Lower lobe of right lung (tissue), 2 donors: Measurements from ENCODE around the gene TMEM17. TPM values are rescaled to one million over a fixed set of nuclear protein-coding genes. Genes with fewer than 3 reads are reported as not detected.

Experiments
- ATAC-seq, 2 donors: fragments of 200-7000 bp; cut with Tn5 transposase; one replicate each; pipeline ENCODE4 v1.9.1; 2020 to 2022; ENCODE audit warnings: mild to moderate bottlenecking in 2 of 2, moderate library complexity in 2 of 2
- DNase-seq: peaks from one replicate; pipeline ENCODE4 v3.0.0-alpha.2; 2020
- H3K27ac ChIP-seq: fragments of 200-600 bp; one replicate; pipeline ENCODE4 v1.8.0; 2022
- H3K27me3 ChIP-seq: fragments of 200-600 bp; one replicate; pipeline ENCODE4 v1.8.0; 2022; ENCODE audit warnings: low read depth
- H3K36me3 ChIP-seq: fragments of 200-600 bp; one replicate; pipeline ENCODE4 v1.8.0; 2022; ENCODE audit warnings: mild to moderate bottlenecking
- H3K4me1 ChIP-seq: fragments of 200-600 bp; one replicate; pipeline ENCODE4 v1.8.0; 2022
- H3K4me3 ChIP-seq: fragments of 200-600 bp; one replicate; pipeline ENCODE4 v1.8.0; 2022; ENCODE audit warnings: mild to moderate bottlenecking
- H3K9me3 ChIP-seq: fragments of 200-600 bp; one replicate; pipeline ENCODE4 v1.8.0; 2022
- intact Hi-C: fragments of 100-400 bp; cut with DNase I; formaldehyde crosslinking; loops from one replicate; pipeline ENCODE4 v1.11.0; 2022
- total RNA-seq: library from RNA; stranded (reverse); fragmentation: NEBNext Ultra II Directional; extraction: Animal tissue kit (Norgen Biotek cat#: 25700); gene quantifications from one replicate; pipeline ENCODE4 v1.2.1, GENCODE V29; 2021
- TF ChIP-seq, protein P1 (sequence below): fragments of 200-600 bp; IDR thresholded peaks from one replicate; pipeline ENCODE4 v1.8.0; 2022; ENCODE audit warnings: antibody characterized with exemption, mild to moderate bottlenecking
- donor health status: DM: no; HTN: yes; CAD: no; lungs with severe emphysema.

Gene TMEM17
- total RNA-seq, 1 donor from 2014 or later, result 1.8 TPM

DNA sequence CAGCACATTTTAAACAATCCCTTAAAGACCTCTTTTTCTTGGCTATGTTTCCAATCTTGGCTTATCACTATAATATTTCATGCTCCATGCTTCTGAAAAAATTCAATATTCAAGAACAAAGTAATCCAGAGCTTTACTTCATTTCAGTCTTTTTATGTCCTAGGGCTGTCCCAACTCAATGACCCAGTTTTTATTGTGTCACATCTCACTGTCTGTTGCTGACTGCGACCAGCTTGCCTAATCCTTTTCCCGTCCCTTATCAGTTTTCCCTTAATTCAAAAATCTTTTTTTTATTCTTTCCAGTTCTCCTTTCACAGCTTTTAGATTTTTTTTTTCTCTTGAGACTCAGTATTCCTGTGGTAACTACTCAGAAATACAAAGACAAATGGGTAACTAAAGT lies 10.2 kb downstream of the TMEM17 start:
- H3K4me3 ChIP-seq, result no peak overlapping the region
- intact Hi-C loops, result no loop called here
- TF ChIP-seq, protein P1, sequence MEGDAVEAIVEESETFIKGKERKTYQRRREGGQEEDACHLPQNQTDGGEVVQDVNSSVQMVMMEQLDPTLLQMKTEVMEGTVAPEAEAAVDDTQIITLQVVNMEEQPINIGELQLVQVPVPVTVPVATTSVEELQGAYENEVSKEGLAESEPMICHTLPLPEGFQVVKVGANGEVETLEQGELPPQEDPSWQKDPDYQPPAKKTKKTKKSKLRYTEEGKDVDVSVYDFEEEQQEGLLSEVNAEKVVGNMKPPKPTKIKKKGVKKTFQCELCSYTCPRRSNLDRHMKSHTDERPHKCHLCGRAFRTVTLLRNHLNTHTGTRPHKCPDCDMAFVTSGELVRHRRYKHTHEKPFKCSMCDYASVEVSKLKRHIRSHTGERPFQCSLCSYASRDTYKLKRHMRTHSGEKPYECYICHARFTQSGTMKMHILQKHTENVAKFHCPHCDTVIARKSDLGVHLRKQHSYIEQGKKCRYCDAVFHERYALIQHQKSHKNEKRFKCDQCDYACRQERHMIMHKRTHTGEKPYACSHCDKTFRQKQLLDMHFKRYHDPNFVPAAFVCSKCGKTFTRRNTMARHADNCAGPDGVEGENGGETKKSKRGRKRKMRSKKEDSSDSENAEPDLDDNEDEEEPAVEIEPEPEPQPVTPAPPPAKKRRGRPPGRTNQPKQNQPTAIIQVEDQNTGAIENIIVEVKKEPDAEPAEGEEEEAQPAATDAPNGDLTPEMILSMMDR, result no peak
- H3K4me1 ChIP-seq, result no peaks in the 10 kb centered on the region
- no peaks in the 10 kb centered on the region for H3K9me3 ChIP-seq
- H3K36me3 ChIP-seq, result no peaks in the 10 kb centered on the region
- ATAC-seq, result no peak
- no peak for DNase-seq
- H3K27me3 ChIP-seq, result no peaks in the 10 kb centered on the region
- no peak overlapping the region for H3K27ac ChIP-seq

DNA sequence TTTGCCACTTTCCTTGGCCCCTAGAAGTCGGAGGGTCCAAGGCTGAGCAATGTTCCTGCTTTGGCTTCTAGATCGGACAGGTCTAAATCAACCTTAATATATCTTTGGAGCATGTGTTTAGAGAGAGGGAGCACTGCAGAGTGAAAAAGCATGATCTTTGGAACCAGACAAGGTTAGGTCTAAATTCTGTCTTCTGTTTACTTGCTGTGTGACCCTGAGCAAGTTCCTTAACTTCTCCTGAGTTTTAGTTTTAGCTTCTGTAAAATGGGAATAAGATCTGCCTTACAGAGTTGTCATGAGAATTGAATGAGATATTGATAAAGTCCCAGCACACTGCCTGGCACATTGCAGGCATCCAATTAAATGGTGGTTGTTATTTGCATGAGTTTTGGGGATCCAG lies 13.9 kb downstream of the TMEM17 start:
- Histone ChIP-seq H3K4me1 (no peaks in the 10 kb centered on the region), H3K4me3 (no peak overlapping the region), H3K27ac (no peak overlapping the region), H3K36me3 (no peaks in the 10 kb centered on the region), H3K27me3 (no peaks in the 10 kb centered on the region), H3K9me3 (no peaks in the 10 kb centered on the region)
- intact Hi-C loops, result no loop called here
- DNase-seq (no peak), ATAC-seq (no peak)
- TF ChIP-seq, protein P1, result no peak

DNA sequence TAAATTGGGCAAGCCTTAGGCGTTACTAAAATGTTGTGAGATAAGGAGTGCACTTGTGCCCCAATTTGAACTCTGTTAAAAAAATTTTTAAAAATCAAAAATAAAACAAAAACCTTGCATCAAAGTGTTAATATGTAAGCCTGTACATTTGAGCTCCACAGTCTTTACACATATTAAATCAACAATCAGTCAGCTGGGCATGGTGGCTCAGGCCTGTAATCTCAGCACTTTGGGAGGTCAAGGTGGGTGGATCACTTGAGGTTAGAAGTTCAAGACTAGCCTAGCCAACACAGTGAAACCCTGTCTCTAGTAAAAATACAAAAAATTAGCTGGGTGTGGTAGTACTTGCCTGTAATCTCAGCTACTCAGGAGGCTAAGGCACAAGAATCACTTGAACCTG lies 16.3 kb downstream of the TMEM17 start:
- TF ChIP-seq, protein P1, result no peak

DNA sequence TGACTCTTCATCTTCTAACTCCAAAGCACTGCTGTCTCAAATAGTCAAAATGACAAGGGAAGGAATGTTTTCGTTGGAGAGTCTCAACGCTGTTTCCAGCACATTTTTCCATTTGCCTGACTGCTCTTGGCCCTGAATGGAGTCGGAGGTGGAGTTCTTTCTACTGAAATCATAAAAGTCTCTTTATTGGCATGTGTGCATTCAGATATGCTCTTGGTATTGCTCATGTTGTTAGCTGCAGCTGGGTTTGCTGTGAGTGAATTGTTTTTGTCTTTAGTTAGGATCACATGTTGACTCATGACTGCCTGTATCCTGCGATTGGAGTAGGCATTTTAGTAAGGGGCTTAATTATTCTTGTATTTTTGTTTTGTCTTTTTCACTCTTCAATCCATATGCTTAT lies 16.8 kb downstream of the TMEM17 start:
- Histone ChIP-seq H3K9me3 (no peaks in the 10 kb centered on the region), H3K27me3 (no peaks in the 10 kb centered on the region), H3K36me3 (no peaks in the 10 kb centered on the region), H3K27ac (no peak overlapping the region), H3K4me3 (no peak overlapping the region), H3K4me1 (peaks cover 15% of the 10 kb centered on the region)
- intact Hi-C loops, result no loop called here
- ATAC-seq, result no peak
- DNase-seq, result no peak
- TF ChIP-seq, protein P1, result no peak

More for the DNA sequence above, 16.3 kb downstream of the TMEM17 start:
- H3K36me3 ChIP-seq, result no peaks in the 10 kb centered on the region
- H3K4me3 ChIP-seq, result no peak overlapping the region
- no peak overlapping the region for H3K27ac ChIP-seq
- H3K27me3 ChIP-seq, result no peaks in the 10 kb centered on the region
- H3K9me3 ChIP-seq, result no peaks in the 10 kb centered on the region
- DNase-seq (no peak), ATAC-seq (no peak)
- H3K4me1 ChIP-seq, result peaks cover 15% of the 10 kb centered on the region
- intact Hi-C loops, result no loop called here

DNA sequence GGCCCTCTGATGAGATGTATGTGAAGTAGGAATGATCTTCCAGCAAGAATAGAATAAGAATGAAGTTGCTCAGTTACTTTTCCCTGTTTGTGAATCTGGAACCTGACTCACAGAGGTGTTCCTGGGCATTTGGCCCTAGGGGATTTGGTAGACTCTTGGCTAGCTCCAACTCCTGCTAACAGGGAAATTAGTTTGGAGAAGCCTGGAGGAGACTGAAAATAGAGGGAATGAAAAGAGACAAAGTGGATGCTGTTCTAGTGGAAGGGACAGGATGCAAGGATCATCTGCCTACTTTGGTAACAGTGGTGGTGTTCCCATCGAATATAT lies 19.6 kb downstream of the TMEM17 start:
- no peak for ATAC-seq
- TF ChIP-seq, protein P1, result no peak
- Histone ChIP-seq H3K4me1 (peaks cover 15% of the 10 kb centered on the region), H3K9me3 (no peaks in the 10 kb centered on the region), H3K36me3 (no peaks in the 10 kb centered on the region), H3K4me3 (no peak overlapping the region), H3K27me3 (no peaks in the 10 kb centered on the region), H3K27ac (no peak overlapping the region)
- no peak for DNase-seq
- intact Hi-C loops, result no loop called here
